Muscle layer of duodenum (tissue), 2 donors: Measurements from ENCODE around the gene TMEM235.

Experiments
- H3K27ac ChIP-seq: one replicate; pipeline ENCODE4 v1.7.0; 2013; ENCODE audit warnings: mild to moderate bottlenecking, low read length
- H3K27me3 ChIP-seq: one replicate; pipeline ENCODE4 v1.7.0; 2013; ENCODE audit warnings: low read depth, mild to moderate bottlenecking, control low read depth, low read length
- H3K36me3 ChIP-seq, 2 donors: one replicate each; pipeline ENCODE4 v1.7.0; 2013; ENCODE audit warnings: low read length in 2 of 2, control low read depth in 1 of 2, mild to moderate bottlenecking in 1 of 2; ENCODE audit not compliant: insufficient read depth in 2 of 2, control insufficient read depth in 1 of 2
- H3K4me1 ChIP-seq, 2 donors: one replicate each; pipeline ENCODE4 v1.7.0; 2013; ENCODE audit warnings: low read length in 2 of 2, mild to moderate bottlenecking in 2 of 2, control low read depth in 1 of 2, moderate library complexity in 1 of 2; ENCODE audit not compliant: insufficient read depth in 2 of 2, control insufficient read depth in 1 of 2
- H3K4me3 ChIP-seq, 2 donors: one replicate each; pipeline ENCODE4 v1.7.0; 2013; ENCODE audit warnings: low read length in 2 of 2, low read depth in 1 of 2, mild to moderate bottlenecking in 1 of 2
- H3K9me3 ChIP-seq, 2 donors: one replicate each; pipeline ENCODE4 v1.7.0; 2013; ENCODE audit warnings: low read length in 2 of 2, control low read depth in 1 of 2, mild to moderate bottlenecking in 1 of 2; ENCODE audit not compliant: control insufficient read depth in 1 of 2
- donor health status: healthy.

The TMEM235 gene

GRCh38 chr17:78289004-78289403, 57.6 kb downstream of the TMEM235 start:
- Histone ChIP-seq H3K9me3 (no peaks in the 10 kb centered on the region), H3K4me1 (peaks cover 0 to 5% of the 10 kb centered on the region in 2 donors), H3K27me3 (no peaks in the 10 kb centered on the region), H3K27ac (no peak overlapping the region), H3K4me3 (no peak overlapping the region), H3K36me3 (no peaks in the 10 kb centered on the region)

GRCh38 chr17:78289802-78290363, 58.5 kb downstream of the TMEM235 start:
- Histone ChIP-seq H3K4me1 (peaks cover 0 to 5% of the 10 kb centered on the region in 2 donors), H3K4me3 (no peak overlapping the region), H3K9me3 (no peaks in the 10 kb centered on the region), H3K27ac (no peak overlapping the region), H3K27me3 (no peaks in the 10 kb centered on the region), H3K36me3 (no peaks in the 10 kb centered on the region)
